NCI-H1694 (cell line): Measurements from ENCODE around the gene BTBD9.

Experiments
- DNase-seq: peaks from one replicate; lab custom pipeline; 2025; lab: John Stamatoyannopoulos, UW

The BTBD9 gene

DNA sequence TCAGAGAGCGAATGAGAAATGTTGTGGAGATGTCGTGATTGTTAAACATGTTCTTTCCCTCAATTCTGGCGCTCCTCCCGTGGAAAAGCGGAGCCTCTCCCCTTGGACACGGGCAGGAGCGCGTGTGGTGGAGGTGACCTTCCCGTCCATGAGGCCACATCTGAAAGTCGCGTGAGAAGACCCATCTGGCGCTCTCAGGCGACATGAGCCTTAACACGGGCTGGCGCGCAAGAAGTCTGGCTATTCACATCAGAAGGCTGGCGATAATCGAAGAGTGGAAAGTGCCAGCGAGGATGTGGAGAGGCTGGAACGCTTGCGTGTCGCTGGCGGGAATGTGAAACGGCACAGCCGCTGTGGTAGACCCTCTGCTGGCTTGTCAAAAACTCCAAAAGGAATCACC lies 478.9 kb downstream of the BTBD9 start:
- no peak for DNase-seq

DNA sequence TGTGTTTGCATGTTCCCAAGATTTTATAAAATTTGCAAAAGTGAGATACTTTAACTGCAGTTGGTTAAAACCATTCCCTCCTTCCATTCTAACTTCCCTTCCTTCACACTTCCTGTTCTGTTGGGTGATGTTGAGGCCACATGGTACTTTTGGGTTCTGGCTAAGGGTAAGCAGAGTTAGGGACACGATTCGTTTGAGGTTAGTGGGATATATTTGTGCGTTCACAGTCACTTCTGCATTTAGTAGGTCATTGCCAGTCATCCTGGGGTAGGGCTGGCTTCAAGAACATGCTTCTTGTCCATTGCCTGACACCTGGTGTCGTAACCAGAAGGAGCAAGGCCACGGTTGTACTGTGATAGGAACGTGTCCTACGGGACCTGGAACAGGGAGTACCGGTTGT lies 480.1 kb downstream of the BTBD9 start:
- no peak for DNase-seq

DNA sequence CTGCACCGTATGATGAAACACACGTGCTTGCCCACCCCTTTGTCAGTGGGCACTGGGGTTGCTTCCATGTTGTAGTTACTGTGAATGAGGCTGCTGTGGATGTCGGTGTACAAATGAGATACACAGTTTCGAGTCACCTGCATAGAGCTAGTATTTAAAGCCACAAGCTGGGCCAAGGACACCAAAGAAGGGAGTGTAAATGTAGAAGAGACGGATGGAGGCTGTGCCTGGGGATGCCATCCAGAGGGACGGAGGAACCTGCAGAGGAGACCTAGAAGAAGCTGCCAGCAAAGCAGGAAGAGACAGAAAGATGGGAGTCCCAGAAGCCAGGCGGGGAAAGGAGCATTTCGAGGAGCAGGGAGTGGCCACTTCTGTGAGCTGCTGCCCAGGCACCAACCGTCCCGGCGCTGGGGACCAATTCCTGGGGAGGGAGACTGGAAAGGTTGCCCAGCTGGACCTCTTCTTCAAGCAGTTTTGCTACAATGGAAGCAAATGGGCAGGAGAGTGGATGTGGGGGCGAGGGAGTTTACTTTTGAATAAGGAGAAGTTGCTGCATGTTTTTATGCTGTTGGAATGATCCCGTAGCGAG lies 480.9 kb downstream of the BTBD9 start:
- no peak for DNase-seq

DNA sequence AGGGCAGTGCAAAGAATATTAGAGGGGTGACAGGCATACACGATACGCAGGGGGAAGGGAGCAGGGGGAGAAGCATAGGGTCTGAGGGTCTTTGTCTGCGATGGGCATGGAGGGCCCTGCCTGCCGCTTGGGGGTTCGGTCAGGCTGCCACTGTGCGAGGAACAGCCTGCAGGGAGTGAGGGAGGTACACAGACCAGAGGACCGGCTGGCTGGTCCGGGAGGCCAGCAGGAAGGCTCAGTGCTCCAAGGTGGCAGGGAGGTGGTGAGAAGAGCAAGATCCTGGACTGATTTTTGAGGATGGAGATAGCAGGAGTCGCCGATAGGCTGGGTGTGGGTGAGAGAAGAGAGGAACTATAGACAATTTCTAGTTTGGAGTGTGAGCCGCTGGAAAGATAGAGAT lies 481.8 kb downstream of the BTBD9 start:
- no peak for DNase-seq

DNA sequence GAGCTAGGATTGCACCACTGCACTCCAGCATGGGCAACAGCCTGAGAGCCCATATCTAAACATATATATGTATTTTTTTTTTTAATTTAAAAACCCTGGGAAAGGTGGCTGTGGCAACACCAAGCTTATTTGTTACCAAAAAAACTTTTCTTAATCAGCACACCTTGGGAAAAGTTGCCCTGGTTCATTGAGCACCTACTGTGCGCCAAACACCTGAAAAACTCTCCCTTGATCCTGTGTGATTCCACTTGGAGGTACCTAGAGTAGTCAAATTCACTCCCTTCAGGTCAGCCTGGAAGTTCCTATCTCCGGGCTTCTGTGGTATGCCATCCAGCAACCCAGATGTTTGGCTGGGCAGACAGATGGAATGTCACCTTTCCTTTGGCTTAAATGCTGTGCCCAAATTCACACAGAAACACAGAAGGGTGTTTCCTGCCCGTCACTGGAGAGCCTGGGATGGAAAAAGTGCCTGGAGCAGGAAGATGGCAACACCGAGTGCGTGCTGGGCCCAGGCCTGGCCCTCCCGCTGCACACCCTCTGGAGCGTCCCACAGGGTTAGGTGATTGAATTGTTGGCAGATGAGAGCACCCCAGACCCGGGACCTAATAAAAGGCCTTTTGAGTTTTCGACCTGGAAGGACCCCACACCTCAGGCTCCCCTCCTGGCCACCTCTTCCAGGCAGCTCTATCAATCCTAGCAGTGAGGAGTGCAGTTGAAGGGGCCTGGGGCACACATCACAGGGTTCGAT lies 482.7 kb downstream of the BTBD9 start:
- DNase-seq, result no peak

DNA sequence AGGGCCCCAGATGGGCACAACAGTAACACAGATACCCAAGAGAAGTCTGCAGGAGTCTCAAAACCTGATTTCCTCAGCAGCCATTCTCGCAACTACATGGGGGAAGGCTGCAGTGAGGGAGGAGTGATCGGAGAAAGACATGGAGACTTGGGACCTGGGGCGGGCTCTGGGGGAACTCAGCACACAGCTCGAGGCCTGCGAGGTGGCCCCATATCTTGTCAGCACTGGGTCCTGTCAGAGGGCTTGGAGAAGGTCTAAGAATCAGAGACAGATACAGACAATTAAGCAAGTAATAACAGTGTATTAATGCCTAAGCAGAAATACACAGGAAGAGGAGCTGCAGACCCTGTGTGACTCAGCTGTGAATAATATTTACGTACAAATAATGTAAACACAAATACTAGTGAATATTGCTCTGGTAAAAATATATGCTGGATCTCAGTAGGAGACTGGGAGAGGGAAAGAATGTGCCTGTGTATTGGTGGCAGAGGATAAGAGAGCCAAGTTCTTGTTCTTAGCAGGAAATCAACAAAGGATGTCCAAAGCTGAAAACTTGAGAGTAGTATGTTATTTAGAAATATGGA lies 484.0 kb downstream of the BTBD9 start:
- no peak for DNase-seq

DNA sequence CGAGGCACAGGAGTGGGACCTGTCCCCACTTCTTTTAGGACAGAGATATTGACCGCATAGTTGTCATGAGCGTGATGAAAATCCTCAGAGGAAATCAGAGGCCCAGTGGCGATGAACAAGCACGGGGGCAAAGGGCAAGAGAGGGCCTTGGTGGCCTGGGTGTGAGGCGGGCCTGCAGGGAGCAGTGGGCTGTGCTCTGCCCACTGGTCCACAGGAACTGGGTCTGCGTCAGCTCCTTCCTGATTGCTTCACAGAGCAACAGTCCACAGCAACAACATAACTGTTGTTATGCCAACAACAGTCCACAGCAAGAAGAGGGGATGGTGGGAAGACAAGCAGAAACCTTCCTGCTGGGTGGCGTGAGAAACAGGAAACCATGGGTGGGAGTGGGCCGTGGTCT lies 484.6 kb downstream of the BTBD9 start:
- DNase-seq, result no peak

DNA sequence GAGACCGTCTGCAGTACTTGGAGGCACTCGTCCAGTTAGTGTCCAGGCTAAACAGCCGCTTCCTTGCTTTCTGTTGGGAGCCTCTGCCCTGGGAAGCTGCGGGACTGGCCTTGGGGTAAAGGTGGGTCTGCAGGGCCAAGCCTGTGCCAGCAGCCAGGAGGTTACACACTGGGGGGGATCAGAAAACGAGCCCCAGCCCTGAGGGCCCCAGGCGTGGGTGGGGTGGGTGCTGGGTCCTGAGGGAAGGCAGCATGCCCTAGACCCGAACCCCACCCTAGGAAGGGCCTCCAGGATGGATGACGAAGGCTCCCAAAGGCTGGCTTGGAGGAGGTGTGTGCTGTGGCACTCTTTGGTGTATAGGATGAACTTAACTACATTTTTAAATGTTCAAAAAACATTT lies 485.0 kb downstream of the BTBD9 start:
- no peak for DNase-seq

DNA sequence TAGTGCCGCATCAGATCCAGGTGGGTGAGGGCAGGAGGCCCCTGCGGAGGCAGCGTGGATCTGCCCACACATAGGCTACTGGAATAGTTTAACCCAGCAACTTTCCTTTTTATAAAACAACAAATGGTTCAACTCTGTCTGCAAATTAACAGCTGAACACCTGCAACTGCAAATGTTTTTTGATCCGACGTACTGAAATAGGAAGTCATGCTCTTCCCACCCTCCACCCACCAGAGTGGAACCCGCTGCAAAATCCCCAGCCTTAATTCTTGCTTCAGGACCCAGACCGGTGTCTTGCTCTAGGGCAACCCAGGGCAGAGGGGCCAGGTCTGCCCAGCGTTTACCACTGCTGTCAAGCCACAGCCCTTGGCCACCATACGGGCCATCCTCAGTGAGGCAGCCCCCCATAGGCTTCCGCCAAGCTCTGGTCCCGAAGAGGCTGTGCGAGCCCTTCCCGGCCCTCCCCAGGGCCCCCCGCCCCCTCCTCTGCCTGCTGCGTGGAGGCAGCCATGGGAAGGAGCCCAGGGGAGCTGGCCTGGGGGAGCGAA lies 485.9 kb downstream of the BTBD9 start:
- DNase-seq, result no peak

DNA sequence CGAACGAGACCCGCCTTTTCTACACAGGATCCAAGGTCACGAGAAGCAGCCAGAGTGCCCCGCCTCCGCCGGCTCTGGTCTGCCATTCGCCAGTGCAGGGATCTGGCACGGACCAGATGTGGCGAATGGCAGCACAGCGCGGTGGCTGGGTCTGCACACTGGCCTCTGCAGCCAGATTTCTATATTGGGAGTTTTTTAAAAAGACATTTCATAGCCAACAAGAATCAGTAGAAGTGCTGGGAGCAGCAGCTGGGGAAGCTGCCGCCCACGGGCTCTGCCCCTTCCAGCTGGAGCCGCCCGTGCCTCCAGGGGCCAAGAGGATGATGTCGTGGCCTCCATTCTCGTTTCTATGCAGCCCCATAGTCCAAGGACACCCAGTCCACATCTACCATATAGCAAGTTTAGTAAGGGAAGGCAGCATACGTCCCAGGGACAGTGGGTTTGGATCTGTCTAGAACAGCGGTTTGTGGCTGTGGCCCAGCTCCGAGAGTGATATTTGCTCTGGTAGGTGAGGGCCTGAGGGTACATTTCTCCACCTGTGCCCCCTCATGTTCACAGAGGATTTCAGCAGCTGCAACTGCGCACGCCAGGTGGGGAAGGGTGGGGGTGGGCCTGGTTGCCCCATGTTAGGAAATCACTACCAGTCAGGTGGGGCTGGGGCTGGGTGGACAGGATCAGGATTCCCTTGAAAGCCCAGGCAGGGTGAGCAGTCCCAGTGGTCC lies 486.5 kb downstream of the BTBD9 start:
- no peak for DNase-seq

DNA sequence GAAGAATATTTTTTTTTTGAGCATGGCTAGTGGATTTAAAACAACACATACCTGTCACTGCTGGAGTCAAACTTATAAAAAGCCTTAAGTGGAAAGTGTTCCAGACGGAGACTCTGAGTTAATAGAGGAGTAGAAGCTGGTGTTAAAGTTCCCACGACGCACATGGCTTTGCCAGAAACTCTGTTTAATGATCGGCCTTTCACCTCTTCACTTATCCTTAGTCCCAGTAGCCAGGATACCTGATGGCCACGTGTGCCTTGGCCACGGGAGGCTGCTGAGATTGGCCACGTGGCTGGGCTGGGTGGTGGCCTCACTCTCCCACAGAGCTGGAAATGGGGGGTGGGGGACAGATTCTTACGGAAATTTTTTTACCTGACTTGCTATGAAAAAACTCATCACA lies 487.1 kb downstream of the BTBD9 start:
- DNase-seq, result no peak

DNA sequence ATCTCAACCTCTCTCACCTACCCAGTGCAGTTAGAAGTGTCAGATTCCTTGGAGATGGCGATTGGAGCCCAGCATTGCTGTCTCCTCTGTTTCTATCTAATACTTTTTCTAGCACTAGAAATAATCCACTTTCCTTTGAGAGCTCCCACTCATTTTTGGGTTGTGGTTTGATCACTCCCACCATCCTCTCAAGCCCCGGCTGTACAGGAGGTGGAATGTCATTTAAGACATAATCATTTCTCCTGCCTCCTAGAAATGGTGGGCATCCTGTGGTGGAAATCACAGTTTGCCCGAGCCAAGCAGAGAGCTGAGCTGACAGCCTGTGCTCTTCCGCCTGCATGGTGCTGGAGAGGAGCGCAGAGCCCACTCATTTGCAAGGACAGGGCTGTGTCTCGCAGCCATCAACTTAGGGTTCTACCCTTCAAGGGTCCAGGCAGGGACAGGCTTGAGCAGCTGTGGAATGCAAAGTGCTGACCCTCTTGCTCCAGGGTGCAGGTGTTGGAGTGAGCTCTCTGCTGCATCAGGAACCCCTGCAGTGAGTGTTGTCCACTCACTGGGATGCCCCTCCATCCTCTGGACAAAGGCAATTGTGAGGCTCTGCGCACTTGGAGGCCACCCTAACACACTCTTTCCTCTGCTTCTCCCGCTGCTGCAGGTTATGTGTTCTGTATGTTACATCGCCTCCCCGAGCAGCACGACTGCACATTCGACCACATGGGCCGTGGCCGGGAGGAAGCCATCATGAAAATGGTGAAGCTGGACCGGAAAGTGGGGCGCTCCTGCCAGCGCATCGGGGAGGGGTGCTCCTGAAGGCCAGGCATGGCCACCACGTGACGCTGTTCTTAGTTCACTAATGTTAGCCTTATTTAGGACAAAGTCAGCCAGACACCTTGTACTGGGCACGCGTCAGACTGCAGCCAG lies 487.9 kb downstream of the BTBD9 start:
- DNase-seq, result no peak

DNA sequence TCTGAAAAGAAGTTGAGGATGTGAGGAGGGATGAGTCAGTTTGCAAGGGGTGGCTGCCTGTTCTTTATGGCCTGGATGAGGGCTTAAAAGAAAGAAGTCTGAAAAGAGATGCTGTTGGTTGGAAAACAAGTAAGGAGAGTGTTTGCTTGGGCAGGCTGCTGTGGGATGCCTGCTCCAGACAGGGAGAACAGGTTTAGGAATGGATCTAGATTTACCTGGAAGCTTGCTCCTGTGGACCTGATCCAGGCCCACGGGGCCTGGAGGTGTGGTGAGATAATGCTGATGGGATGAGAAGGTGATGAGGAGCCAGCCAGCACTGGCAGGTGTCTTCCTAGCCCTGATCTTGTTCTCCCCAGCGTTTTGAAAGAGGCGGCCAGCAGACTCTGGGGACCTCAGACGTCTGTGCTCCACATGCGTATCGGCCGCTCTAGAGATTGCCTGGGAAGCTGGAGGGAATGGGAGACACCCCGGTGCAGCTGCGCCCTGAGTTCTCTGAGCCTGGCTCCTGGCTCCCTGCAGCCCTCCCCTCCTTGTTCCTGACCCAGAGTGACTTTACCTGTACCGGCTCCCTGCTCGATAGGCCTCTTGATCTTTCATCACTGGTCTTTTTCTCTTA lies 488.9 kb downstream of the BTBD9 start:
- no peak for DNase-seq

DNA sequence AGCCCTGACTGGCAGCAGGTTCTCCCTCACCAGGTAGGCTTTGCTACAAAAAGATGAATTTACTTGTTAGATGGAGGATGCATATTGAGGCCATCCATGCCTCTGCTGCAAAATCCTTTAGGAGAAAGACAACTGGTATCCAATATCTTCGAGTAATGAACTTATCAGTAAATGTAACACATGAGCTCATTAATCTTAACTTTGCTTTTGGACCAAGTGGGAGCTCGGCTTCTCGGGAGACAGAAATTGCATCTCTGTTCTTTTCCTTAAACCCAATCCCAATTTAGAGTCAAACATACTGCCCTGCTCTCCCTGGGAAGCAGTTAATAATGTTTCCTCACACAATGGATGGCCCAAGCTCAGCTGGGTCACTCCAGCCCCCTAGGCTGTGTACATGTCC lies 489.7 kb downstream of the BTBD9 start:
- no peak for DNase-seq

DNA sequence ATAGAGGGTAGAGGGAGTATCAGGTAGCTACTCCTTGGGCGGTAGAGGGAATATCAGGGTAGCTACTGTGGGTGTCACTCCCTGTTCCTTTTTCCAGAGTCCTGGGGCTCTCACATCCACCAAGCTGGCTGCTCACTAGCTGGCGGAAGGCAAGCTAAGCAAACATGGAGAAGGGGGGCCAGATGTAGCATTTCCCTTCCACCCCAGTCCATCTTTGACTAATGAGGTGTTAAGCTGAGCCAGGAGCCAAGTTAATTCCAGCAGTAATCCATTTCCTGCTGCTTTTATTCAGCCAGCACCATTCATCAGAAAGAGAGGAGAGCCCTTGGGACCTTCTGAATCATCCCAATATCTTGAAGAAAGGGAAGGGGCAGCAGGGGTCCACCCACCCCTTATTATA lies 490.2 kb downstream of the BTBD9 start:
- no peak for DNase-seq

DNA sequence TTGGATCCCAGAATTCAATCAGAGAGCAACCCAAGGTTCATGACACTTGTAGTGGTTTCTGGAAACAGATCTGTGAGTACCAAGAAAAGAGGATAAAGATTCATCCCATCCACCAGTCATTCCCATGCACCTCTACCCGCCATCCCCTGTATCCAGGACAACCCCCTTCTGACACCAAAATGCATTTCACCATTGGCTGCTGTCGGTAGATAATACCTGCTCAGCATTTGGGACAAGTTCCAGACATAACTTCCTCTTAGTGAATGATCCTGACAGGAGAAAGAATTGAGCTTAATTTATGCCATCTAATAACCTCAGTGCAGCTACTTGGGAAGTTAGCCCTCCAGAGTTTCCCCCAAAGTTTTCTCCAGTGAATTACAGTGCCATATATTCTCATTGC lies 491.1 kb downstream of the BTBD9 start:
- DNase-seq, result no peak

DNA sequence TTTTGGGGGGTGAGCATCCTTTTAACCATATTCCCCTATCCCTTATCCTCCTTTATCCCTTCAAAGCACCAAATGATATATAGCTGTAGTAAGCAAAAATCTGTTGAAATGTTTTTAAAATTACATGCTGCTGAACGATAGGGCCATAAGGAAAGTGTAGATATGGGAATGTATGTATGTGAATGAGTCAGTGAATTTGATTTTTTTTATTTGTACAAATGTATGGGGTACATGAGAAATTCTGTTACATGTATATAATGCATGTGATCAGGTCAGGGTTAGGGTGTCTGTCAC lies 493.0 kb downstream of the BTBD9 start:
- DNase-seq, result no peak

DNA sequence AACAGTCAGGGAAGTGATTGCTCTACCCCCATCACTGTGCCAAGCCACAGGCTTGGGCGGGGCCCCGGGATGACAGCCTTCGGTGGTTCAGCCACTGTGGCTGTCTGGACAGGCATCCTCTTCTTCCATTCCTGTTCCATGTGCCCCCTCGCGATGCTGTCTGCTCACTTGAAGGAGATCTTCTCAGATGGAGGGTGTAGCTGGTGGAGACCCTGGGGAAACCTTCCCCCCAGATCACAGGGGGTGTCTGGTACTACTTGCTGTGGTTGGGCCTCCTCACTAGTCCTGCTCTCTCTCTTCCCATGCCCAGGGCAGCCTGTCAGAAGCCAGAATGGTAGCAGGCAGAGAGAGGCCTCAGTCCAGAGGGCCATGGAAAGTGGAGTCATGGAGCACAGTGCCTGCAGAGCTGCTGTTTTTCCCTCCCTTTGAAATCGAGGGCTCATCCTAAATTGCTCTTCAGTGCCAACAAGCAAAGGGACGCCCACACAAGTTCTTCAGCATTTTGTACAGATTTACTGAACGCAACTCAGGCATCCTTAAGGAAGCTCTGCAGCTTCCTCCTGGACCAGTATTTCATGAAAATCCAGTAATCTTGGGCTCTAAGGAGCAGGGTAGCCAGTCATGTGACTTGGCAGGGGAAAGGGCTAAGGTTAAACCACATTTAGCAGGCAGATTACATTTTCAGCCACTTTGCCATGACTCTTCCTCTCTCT lies 493.6 kb downstream of the BTBD9 start:
- no peak for DNase-seq

DNA sequence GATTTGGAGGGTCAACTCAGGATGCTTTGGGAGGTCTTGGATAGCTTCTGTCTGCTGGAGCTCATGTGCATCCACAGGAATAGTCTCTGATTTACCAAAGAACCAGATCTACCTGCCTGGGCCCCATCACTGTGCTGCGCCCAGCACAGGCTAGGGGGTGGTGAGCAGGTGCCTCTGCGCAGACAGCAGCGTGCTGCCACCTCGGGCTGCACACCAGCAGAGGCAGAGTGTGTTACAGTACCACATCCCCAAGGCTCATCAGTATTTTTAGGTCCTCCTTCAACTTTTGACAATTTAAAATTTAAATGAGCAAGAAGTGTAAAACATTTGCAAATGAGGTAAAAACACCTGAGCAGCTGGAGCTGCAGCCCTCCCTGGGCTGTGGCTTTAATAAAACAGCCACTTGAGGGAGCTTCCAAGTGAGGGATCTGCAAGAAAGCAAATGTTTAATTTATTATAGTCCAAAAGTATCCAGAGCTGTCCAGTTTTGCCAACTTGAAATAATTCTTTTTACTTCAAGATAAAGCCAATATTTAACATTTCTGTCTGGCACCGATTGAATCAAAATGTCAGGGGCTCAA lies 495.3 kb downstream of the BTBD9 start:
- DNase-seq, result no peak
